DMS53 (cell line): ENCODE measurements around the gene PAPLN.

Source experiments
- DNase-seq: peaks from one replicate; lab custom pipeline; 2025; lab: John Stamatoyannopoulos, UW

The PAPLN gene

DNA sequence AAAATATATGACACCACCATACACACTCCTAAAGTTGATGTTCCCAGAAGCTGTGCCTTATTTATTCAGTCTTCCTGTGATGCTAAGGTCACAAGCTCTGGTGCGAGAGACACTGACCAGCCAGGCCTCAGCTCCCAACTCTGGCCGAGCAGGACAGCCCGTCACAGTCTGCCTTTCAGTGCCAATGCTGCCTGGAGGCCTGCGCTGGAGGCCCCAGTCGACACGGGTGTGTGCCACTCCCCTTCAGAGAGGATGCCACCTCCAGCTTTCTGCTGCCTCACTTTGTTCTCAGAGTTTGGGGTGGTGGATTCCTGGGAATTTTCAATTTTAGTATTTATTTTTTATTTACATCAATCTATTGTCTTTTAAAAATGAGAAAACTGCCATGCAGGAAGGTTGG is 7.3 kb upstream of the PAPLN start:
- DNase-seq = no peak

GRCh38 chr14:73231981-73232851 is 5.1 kb upstream of the PAPLN start:
- peak; percentile 43 for DNase-seq

GRCh38 chr14:73232984-73233383 is 4.3 kb upstream of the PAPLN start:
- DNase-seq = peak; percentile 23

DNA sequence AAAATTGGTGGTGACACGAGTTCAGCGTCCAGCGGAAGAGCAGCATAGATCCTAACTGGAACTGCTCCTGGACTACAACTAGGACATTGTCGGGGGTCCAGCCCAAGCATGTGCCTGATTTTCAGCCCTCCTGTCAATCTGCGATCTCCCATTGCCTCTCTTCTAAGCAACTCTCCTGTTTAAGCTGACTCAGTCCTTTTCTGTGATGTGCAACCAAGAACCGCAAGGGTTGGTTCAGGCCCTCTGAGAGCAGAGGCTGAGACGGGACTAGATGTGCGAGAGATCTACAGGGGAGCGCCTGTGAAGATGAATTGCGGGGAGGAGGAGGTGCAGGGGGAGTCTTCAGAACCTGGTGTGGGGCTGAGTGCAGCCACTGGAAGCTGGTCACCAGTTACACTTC is 3.7 kb upstream of the PAPLN start:
- DNase-seq = no peak

GRCh38 chr14:73234029-73234428 is 3.3 kb upstream of the PAPLN start:
- DNase-seq = no peak

GRCh38 chr14:73234586-73235394 is 2.5 kb upstream of the PAPLN start:
- DNase-seq = no peak

DNA sequence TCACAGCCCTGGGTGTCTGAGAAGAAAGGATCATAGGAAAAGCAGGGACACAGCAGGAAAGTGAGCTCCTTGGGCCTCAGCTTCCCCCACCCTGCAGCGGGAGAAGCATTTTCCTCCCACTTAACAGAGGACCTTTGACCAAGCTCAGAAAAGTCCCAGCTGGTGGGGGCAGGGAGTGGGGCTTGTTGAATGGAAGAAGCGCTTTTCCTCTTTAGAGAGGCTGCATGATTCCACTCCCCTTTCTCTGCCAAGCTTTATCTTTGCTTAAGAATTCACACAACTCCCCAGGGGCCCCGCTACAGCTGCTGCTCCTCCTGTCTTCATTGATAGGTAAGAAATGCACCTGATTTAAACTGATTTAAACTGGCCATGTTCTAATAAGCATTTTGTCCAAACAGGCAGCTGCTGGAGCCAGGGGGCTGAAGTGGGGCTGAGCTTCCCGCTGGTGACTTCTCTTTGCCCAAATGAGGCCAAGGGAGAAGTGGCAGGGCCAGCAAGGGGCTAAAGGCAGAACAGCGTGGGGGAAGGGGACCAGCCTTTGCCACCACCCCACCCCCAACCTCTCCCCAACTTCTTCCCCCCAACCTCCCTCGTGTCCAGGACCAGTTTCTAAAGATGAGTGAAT is 1.7 kb upstream of the PAPLN start:
- no peak for DNase-seq

DNA sequence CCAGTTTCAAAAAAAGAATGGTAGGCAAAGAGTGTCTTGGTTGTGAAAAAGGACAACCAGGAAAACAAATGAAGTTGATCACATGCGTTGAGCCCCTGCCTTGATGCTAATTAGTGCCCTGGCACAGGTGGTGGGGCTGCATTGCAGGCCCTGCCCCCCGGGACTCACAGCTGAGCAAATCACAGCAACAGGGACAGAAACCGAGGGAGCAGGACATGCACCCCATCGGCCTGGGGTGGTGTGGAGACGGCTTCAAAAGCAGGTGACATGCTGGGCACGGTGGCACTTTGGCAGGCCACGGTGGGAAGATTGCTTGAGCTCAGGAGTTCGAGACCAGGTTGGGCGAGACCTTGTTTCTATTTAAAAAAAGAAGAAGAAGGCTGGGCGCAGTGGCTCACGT is 1.1 kb upstream of the PAPLN start:
- DNase-seq = no peak

- DNase-seq = no peak
Observed at GRCh38 chr14:73236752-73237218, 521 bp upstream of the PAPLN start.

GRCh38 chr14:73237786-73238423 is 599 bp downstream of the PAPLN start:
- DNase-seq = peak; percentile 34

GRCh38 chr14:73238424-73238852 is 1.1 kb downstream of the PAPLN start:
- DNase-seq = peak; percentile 37

DNA sequence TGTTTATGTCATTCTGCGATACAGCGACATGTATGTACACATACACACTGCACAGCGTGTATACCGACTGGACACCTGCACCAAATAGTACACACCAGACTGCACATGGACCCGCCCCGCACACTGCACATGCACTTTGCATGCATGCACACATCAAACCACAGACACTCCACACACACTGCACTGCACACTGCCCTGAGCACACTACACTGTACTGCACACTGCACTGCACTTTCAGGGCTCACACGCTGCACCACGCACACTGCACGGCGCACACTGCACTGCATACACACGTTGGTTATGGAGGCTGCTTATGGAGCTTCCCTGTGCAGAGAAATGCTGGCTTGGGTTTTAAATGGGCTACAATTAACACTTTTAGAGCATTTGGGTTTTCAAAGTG is 1.6 kb downstream of the PAPLN start:
- DNase-seq = peak; percentile 15

DNA sequence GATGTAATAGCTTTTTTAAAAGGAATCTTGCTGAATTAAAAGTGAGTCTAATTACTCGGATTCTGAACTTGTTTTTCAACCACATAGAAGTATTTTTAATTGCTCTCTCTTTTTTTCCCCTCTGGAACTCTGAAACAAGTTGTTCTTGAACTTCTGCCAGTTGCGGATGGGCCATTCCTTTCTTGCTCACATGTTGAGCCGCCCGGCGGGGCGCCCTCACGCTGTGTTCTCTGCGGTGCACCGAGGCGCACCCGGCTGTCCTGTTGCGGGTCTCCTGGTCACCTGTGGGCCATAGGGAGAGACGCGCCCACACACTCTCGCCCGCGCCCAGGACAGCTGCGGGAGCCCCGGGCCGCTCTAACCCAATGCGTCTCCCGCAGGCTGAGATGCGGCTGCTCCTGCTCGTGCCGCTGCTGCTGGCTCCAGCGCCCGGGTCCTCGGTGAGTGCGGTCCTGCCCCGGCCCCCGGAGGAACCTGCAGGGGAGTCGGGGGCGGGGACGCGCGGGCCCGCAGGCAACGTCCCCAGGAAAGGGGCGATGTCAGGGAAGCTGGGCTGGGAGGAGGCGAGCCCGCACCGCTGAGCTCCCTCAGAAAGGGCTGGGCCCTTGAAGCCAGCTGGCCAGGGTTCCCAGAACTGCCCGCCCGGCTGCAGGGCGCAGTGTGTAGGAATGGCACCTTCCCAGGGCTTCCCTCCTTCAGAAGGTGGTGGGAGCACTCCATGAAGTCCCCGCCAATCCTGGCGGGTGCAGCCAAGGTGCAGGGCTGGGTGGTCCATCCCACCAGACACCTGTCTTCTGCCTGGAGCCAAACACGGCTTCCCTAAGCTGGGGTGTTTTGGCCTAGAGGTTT is 2.3 kb downstream of the PAPLN start:
- DNase-seq = peak; percentile 22

DNA sequence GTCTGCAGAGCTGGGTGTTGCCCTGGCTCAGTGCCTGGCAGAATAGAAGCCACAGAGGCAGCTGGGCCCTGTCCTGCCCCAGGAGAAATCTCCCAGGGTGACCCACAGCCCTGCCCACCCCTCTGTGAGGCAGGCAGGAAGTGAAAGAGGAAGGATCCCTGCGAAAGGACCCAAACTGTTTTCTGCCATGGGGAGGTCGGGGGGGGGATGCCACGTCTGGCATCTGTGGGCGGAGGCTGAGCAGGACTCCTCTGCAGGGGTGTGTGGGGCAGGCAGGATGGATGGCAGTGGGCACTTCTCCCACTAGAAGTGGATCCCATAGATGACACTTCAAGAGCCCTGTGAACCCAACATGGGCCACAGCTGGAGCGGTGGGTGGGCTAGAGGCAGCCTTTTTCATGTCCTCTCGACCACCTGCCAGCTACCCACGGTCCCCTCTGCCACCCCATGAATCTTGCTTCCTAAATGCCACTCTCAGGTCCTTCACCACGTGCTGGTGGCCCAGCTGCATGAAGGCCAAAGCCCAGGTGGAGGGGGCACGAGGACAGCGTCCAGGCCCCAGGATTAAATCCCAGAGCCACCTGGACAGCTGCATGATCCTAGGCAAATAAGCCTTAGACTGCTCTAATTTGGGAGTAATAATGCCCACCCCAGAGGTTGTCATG is 3.6 kb downstream of the PAPLN start:
- no peak for DNase-seq

- no peak for DNase-seq
Observed at GRCh38 chr14:73241481-73242165, 4.3 kb downstream of the PAPLN start.

GRCh38 chr14:73242357-73242901 is 5.1 kb downstream of the PAPLN start:
- no peak for DNase-seq

GRCh38 chr14:73243341-73243740 is 6.0 kb downstream of the PAPLN start:
- DNase-seq = no peak

GRCh38 chr14:73243748-73244147 is 6.4 kb downstream of the PAPLN start:
- DNase-seq = no peak

DNA sequence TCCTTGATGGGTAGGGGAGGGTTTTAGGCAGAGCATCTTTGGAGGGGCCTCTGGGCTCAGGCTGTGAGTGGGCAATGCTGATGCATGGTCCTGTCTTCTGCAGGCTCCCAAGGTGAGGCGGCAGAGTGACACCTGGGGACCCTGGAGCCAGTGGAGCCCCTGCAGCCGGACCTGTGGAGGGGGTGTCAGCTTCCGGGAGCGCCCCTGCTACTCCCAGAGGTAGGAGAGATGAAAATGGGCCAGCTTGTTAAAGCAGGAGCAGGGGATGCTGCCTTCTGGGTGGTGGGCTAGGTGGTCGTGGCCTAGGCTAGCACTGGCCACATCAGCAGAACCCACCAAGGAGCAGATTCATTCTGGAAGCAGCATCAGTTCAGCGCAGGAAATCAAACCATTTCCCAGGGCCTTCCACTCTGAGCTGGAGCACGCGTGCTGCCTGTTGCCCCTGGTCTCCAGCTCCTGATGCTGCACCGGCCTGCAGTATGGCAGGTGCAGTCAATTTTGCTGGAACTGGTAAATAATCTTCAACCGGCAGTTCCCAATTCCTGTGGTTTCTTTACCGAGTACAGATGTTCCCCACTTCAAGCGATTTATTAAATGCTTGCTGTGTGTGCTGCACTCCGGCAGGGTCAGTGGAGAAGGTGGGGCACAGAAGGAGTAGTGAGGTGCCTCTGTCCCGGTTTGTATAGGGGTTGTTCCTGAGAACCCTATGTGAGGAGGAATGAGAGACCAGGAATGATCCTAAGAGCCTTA is 7.4 kb downstream of the PAPLN start:
- no peak for DNase-seq
